ENCODE data around the gene TXNRD1. TPM values are rescaled to one million over a fixed set of nuclear protein-coding genes. Genes with fewer than 3 reads are reported as not detected.

Gene TXNRD1
- total and polyA plus RNA-seq, 4 donors = 23.6 to 70.8 (median 55.7) TPM

- Histone ChIP-seq H3K9me3 (ENCODE audit: control insufficient read depth in 4 of 4, low read length in 3 of 4) (no peaks in the 10 kb centered on the region), H3K27ac (ENCODE audit: low read depth in 1 of 2, low read length in 2 of 2) (no peak overlapping the region), H3K9ac (ENCODE audit: low read depth in 1 of 2, low read length in 2 of 2) (no peak overlapping the region), H3K4me1 (ENCODE audit: control insufficient read depth in 4 of 4, insufficient read depth in 4 of 4, low read length in 3 of 4) (peaks cover 0 to 16% (median 2%) of the 10 kb centered on the region in 4 donors), H3K27me3 (ENCODE audit: control insufficient read depth in 4 of 4, insufficient read depth in 4 of 4, low read length in 3 of 4) (no peaks in the 10 kb centered on the region), H3K36me3 (ENCODE audit: control insufficient read depth in 4 of 4, insufficient read depth in 3 of 4, low read depth in 1 of 4, low read length in 3 of 4) (peaks cover 5 to 21% (median 9%) of the 10 kb centered on the region in 4 donors), H3K4me3 (ENCODE audit: low read depth in 1 of 3, low read length in 3 of 3) (no peak overlapping the region)
- TF ChIP-seq RXRA (IDR thresholded peaks at IDR 0.05) (no peak), CTCF (IDR thresholded peaks at IDR 0.05; ENCODE audit: low read depth, low read length, missing input control) (no peak), EGR1 (IDR thresholded peaks at IDR 0.05; ENCODE audit: low read depth in 2 of 2) (no peak), HNF4A (conservative IDR thresholded peaks at IDR 0.05) (no peak)
- DNase-seq (ENCODE audit: low spot score) = no peak
- WGBS = 75% methylated on average over 4 of the region's 4 CpGs
Measured at GRCh38 chr12:104296718-104297117, 81.1 kb downstream of the TXNRD1 start.

GRCh38 chr12:104297477-104298113, 82.0 kb downstream of the TXNRD1 start:
- peaks cover 0 to 16% (median 4%) of the 10 kb centered on the region in 4 donors for H3K4me1 ChIP-seq (ENCODE audit: control insufficient read depth in 4 of 4, insufficient read depth in 4 of 4, low read length in 3 of 4)
- H3K9me3 ChIP-seq (ENCODE audit: control insufficient read depth in 4 of 4, low read length in 3 of 4) = no peaks in the 10 kb centered on the region
- no peak for DNase-seq (ENCODE audit: low spot score)
- H3K9ac ChIP-seq (ENCODE audit: low read depth in 1 of 2, low read length in 2 of 2) = no peak overlapping the region
- 94% methylated on average over 10 of the region's 10 CpGs for WGBS
- TF ChIP-seq, protein P1, sequence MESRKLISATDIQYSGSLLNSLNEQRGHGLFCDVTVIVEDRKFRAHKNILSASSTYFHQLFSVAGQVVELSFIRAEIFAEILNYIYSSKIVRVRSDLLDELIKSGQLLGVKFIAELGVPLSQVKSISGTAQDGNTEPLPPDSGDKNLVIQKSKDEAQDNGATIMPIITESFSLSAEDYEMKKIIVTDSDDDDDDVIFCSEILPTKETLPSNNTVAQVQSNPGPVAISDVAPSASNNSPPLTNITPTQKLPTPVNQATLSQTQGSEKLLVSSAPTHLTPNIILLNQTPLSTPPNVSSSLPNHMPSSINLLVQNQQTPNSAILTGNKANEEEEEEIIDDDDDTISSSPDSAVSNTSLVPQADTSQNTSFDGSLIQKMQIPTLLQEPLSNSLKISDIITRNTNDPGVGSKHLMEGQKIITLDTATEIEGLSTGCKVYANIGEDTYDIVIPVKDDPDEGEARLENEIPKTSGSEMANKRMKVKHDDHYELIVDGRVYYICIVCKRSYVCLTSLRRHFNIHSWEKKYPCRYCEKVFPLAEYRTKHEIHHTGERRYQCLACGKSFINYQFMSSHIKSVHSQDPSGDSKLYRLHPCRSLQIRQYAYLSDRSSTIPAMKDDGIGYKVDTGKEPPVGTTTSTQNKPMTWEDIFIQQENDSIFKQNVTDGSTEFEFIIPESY (IDR thresholded peaks at IDR 0.05) = no peak
- TF ChIP-seq HNF4G (IDR thresholded peaks at IDR 0.05) = no peak
- TF ChIP-seq YY1 (IDR thresholded peaks at IDR 0.05) = no peak
- no peak for TF ChIP-seq NR2F2 (IDR thresholded peaks at IDR 0.05)
- no peak for TF ChIP-seq RAD21 (IDR thresholded peaks at IDR 0.05)
- no peak for TF ChIP-seq GABPA (IDR thresholded peaks at IDR 0.05 in 1 of 2, conservative IDR thresholded peaks at IDR 0.05 in 1 of 2)
- no peak for TF ChIP-seq FOXA1 (IDR thresholded peaks at IDR 0.05)
- no peak for TF ChIP-seq MAX (IDR thresholded peaks at IDR 0.05)
- no peak for TF ChIP-seq SP1 (IDR thresholded peaks at IDR 0.05)
- no peak for TF ChIP-seq TAF1 (conservative IDR thresholded peaks at IDR 0.05)
- no peak for TF ChIP-seq REST (IDR thresholded peaks at IDR 0.05)
- no peak for TF ChIP-seq RXRA (IDR thresholded peaks at IDR 0.05)
- no peak for TF ChIP-seq EGR1 (IDR thresholded peaks at IDR 0.05; ENCODE audit: low read depth in 2 of 2)
- TF ChIP-seq JUND (IDR thresholded peaks at IDR 0.05) = no peak
- TF ChIP-seq CTCF (IDR thresholded peaks at IDR 0.05; ENCODE audit: low read depth, low read length, missing input control) = no peak
- TF ChIP-seq ATF3 (IDR thresholded peaks at IDR 0.05) = no peak
- no peak for TF ChIP-seq FOXA2 (IDR thresholded peaks at IDR 0.05)
- no peak for TF ChIP-seq HNF4A (conservative IDR thresholded peaks at IDR 0.05)
- no peaks in the 10 kb centered on the region for H3K27me3 ChIP-seq (ENCODE audit: control insufficient read depth in 4 of 4, insufficient read depth in 4 of 4, low read length in 3 of 4)
- H3K27ac ChIP-seq (ENCODE audit: low read depth in 1 of 2, low read length in 2 of 2) = no peak overlapping the region
- H3K4me3 ChIP-seq (ENCODE audit: low read depth in 1 of 3, low read length in 3 of 3) = no peak overlapping the region
- peaks cover 2 to 17% (median 5%) of the 10 kb centered on the region in 4 donors for H3K36me3 ChIP-seq (ENCODE audit: control insufficient read depth in 4 of 4, insufficient read depth in 3 of 4, low read depth in 1 of 4, low read length in 3 of 4)
